ENCODE measurements around the gene KERA.

KERA gene

GRCh38 chr12:91009319-91009950 is 48.4 kb downstream of the KERA start:
- DNase-seq (ENCODE audit: low spot score): no peak

- DNase-seq (ENCODE audit: low spot score): no peak
These were observed 50.1 kb downstream of the KERA start for GRCh38 chr12:91007531-91008290.

- no peak for DNase-seq (ENCODE audit: low spot score)
These were observed 53.0 kb downstream of the KERA start, which contains the start of gene EPYC for GRCh38 chr12:91004872-91005271. TSS of gene EPYC (minus strand) at chr12:91004972. CDS start at chr12:91002565, 2,407 bp downstream.

- no peak for DNase-seq (ENCODE audit: low spot score)
These were observed 54.1 kb downstream of the KERA start for GRCh38 chr12:91003737-91004136.

- DNase-seq (ENCODE audit: low spot score): no peak
These were observed 56.5 kb downstream of the KERA start for GRCh38 chr12:91001306-91001705.
